ENCODE measurements around the gene COL27A1. TPM values are rescaled to one million over a fixed set of nuclear protein-coding genes. Genes with fewer than 3 reads are reported as not detected.

The COL27A1 gene
- total RNA-seq, 2 experiments from 2014 or later = 0.87 to 1.2 TPM

DNA sequence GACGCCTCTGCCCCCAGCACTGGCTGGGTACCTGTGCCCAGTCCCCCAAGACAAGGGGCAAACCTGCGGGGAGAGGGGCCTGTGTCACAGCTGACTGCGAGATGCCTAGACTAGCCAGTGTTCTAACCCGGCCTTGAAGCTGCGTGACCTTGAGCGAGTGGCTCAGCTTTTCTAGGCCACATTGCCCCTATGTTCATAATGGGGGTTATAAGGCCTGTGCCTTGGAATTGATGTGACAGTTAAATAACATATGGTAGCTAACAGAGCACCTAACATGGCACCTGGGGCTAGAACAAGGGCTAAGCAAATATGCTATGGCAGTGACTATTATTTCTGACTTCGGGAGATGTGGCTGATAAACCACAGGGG is 22.8 kb upstream of the COL27A1 start:
- Histone ChIP-seq H3K27me3 (ENCODE audit: control insufficient read depth in 1 of 2, insufficient read depth in 2 of 2, low read length in 2 of 2) (peaks cover 5 to 7% of the 10 kb centered on the region in 2 experiments), H3K4me1 (ENCODE audit: insufficient read depth, low read length) (no peaks in the 10 kb centered on the region), H3K9me3 (ENCODE audit: control insufficient read depth in 1 of 2, insufficient read depth in 1 of 2, low read length in 2 of 2) (peaks cover 4 to 7% of the 10 kb centered on the region in 2 experiments), H3K27ac (ENCODE audit: low read depth in 1 of 2, low read length in 2 of 2) (no peak overlapping the region), H3K36me3 (ENCODE audit: insufficient read depth, low read length) (no peaks in the 10 kb centered on the region), H3K4me3 (ENCODE audit: low read length) (no peak overlapping the region)
- ATAC-seq (ENCODE audit: poor library complexity) (no peak), DNase-seq (no peak)
- ChIA-PET POLR2A (no interaction called here), CTCF (no interaction called here)
- H3K27me3 Mint-ChIP-seq = peaks cover 17% of the 10 kb centered on the region
- H3K9me3 Mint-ChIP-seq = no peaks in the 10 kb centered on the region
- H3K36me3 Mint-ChIP-seq (ENCODE audit: low read depth) = no peaks in the 10 kb centered on the region
- TF ChIP-seq, protein P1, sequence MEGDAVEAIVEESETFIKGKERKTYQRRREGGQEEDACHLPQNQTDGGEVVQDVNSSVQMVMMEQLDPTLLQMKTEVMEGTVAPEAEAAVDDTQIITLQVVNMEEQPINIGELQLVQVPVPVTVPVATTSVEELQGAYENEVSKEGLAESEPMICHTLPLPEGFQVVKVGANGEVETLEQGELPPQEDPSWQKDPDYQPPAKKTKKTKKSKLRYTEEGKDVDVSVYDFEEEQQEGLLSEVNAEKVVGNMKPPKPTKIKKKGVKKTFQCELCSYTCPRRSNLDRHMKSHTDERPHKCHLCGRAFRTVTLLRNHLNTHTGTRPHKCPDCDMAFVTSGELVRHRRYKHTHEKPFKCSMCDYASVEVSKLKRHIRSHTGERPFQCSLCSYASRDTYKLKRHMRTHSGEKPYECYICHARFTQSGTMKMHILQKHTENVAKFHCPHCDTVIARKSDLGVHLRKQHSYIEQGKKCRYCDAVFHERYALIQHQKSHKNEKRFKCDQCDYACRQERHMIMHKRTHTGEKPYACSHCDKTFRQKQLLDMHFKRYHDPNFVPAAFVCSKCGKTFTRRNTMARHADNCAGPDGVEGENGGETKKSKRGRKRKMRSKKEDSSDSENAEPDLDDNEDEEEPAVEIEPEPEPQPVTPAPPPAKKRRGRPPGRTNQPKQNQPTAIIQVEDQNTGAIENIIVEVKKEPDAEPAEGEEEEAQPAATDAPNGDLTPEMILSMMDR (IDR thresholded peaks at IDR 0.05) = no peak
- intact Hi-C loops (cut with DNase I, micrococcal nuclease) = no loop called here
- H3K4me1 Mint-ChIP-seq (ENCODE audit: low read depth) = no peaks in the 10 kb centered on the region
- H3K4me3 Mint-ChIP-seq = no peak overlapping the region
- no peak overlapping the region for H3K27ac Mint-ChIP-seq

DNA sequence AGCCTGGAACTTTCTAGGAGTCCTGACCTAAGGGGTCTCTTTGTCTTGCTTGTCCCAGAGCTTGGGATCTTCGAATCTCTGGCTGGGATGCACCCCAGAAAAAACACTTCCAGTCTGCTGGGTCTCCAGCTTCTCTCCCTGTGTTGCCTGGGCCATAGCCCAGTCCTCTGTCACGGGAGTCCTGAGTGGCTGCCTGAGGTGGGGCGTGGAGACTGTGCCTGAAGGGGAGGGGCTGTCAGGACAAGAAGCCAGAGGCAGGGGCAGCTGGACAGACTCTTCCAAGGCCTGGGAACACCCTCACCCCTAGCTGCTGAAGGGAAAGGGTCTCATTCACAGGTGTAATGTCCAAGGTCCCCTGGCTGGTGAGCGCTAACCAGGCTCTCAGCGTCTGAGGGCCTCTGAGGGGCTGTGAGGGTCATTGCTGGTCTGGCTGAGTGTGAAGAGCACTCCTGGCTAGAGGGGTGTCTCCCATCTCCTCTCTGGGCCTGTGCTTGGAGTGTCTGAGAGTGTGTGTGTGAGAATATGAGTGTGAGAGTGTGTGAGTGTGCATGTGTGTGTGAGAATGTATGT is 20.4 kb upstream of the COL27A1 start:
- Histone ChIP-seq H3K4me3 (ENCODE audit: low read length) (no peak overlapping the region), H3K27me3 (ENCODE audit: control insufficient read depth in 1 of 2, insufficient read depth in 2 of 2, low read length in 2 of 2) (peaks cover 4 to 5% of the 10 kb centered on the region in 2 experiments), H3K27ac (ENCODE audit: low read depth in 1 of 2, low read length in 2 of 2) (no peak overlapping the region), H3K9me3 (ENCODE audit: control insufficient read depth in 1 of 2, insufficient read depth in 1 of 2, low read length in 2 of 2) (peaks cover 0 to 3% of the 10 kb centered on the region in 2 experiments), H3K4me1 (ENCODE audit: insufficient read depth, low read length) (no peaks in the 10 kb centered on the region), H3K36me3 (ENCODE audit: insufficient read depth, low read length) (no peaks in the 10 kb centered on the region)
- intact Hi-C loops (cut with DNase I, micrococcal nuclease) = no loop called here
- CTCF ChIA-PET = no interaction called here
- ATAC-seq (ENCODE audit: poor library complexity) (no peak), DNase-seq (no peak)
- Mint-ChIP-seq H3K27me3 (peaks cover 8% of the 10 kb centered on the region), H3K36me3 (ENCODE audit: low read depth) (no peaks in the 10 kb centered on the region), H3K27ac (no peak overlapping the region), H3K9me3 (no peaks in the 10 kb centered on the region), H3K4me3 (no peak overlapping the region), H3K4me1 (ENCODE audit: low read depth) (no peaks in the 10 kb centered on the region)
- POLR2A ChIA-PET = no interaction called here
- TF ChIP-seq, protein P1 (IDR thresholded peaks at IDR 0.05) = no peak

DNA sequence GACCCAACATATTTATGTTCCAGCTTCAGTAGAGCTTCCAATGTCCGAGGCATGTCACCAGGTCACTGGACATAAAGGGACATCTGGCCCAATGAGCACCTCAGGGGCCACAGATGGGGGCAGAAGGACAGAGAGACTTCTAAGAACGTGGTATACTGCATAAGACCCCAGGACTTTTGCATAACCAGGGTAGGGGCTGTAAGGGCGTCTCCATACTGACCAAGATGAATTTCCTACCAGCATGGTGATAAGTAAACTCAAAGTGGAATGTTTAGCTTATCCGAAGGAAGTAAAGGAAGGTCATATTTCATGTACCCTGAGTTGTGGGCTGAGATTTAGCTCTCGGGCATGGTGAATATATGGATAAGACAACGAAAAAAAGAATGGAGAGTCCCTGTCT is 17.5 kb upstream of the COL27A1 start:
- Histone ChIP-seq H3K27me3 (ENCODE audit: control insufficient read depth in 1 of 2, insufficient read depth in 2 of 2, low read length in 2 of 2) (peaks cover 0 to 5% of the 10 kb centered on the region in 2 experiments), H3K9me3 (ENCODE audit: control insufficient read depth in 1 of 2, insufficient read depth in 1 of 2, low read length in 2 of 2) (peaks cover 0 to 3% of the 10 kb centered on the region in 2 experiments), H3K4me3 (ENCODE audit: low read length) (no peak overlapping the region), H3K4me1 (ENCODE audit: insufficient read depth, low read length) (no peaks in the 10 kb centered on the region), H3K36me3 (ENCODE audit: insufficient read depth, low read length) (no peaks in the 10 kb centered on the region), H3K27ac (ENCODE audit: low read depth in 1 of 2, low read length in 2 of 2) (no peak overlapping the region)
- H3K36me3 Mint-ChIP-seq (ENCODE audit: low read depth) = no peaks in the 10 kb centered on the region
- no peak overlapping the region for H3K27ac Mint-ChIP-seq
- TF ChIP-seq, protein P1 (IDR thresholded peaks at IDR 0.05) = no peak
- DNase-seq = no peak
- ChIA-PET POLR2A (no interaction called here), CTCF (no interaction called here)
- intact Hi-C loops (cut with DNase I, micrococcal nuclease) = no loop called here
- H3K4me1 Mint-ChIP-seq (ENCODE audit: low read depth) = no peaks in the 10 kb centered on the region
- ATAC-seq (ENCODE audit: poor library complexity) = no peak
- H3K27me3 Mint-ChIP-seq = peaks cover 20% of the 10 kb centered on the region
- H3K4me3 Mint-ChIP-seq = no peak overlapping the region
- H3K9me3 Mint-ChIP-seq = no peaks in the 10 kb centered on the region
